Psoas muscle (tissue), 8 donors: ENCODE measurements around the gene STAB2. TPM values are rescaled to one million over a fixed set of nuclear protein-coding genes. Genes with fewer than 3 reads are reported as not detected.

Experiments
- ATAC-seq, 4 donors: fragments of 200-7000 bp; cut with Tn5 transposase; one replicate each; pipeline ENCODE4 v1.9.1; 2020; ENCODE audit warnings: moderate library complexity in 3 of 4, mild to moderate bottlenecking in 2 of 4
- DNase-seq, 2 donors: peaks; one replicate each; pipeline ENCODE4 v3.0.0-alpha.2; 2020
- H3K27ac ChIP-seq: fragments of 200-600 bp; one replicate; pipeline ENCODE4 v1.8.0; 2022
- H3K27me3 ChIP-seq, 3 donors: fragments of 200-600 bp in 1 of 3; one replicate each; pipeline versions ENCODE4 v1.6.1 to v1.8.0; 2013 to 2022; ENCODE audit warnings: low read length in 2 of 3, mild to moderate bottlenecking in 2 of 3, moderate library complexity in 1 of 3; ENCODE audit not compliant: insufficient read depth in 3 of 3
- H3K36me3 ChIP-seq, 2 donors: fragments of 200-600 bp in 1 of 2; one replicate each; pipeline versions ENCODE4 v1.6.1 to v1.8.0; 2013 to 2022; ENCODE audit warnings: low read depth in 1 of 2, mild to moderate bottlenecking in 1 of 2, moderate library complexity in 1 of 2; ENCODE audit not compliant: insufficient read depth in 1 of 2
- H3K4me1 ChIP-seq: fragments of 200-600 bp; one replicate; pipeline ENCODE4 v1.8.0; 2022
- H3K4me3 ChIP-seq: fragments of 200-600 bp; one replicate; pipeline ENCODE4 v1.8.0; 2022; ENCODE audit warnings: mild to moderate bottlenecking
- H3K9me3 ChIP-seq: fragments of 200-600 bp; one replicate; pipeline ENCODE4 v1.8.0; 2022
- WGBS, 3 donors: extraction: QIAGEN DNeasy Blood & Tissue Kit; methylation state at CpG; one replicate each; pipeline versions ENCODE4 v1.1.6 to v1.1.7; 2013; 5-methylcytosine and 5-hydroxymethylcytosine counted together
- intact Hi-C, 2 donors: fragments of 100-400 bp; cut with DNase I; formaldehyde crosslinking; loops; one replicate each; pipeline versions ENCODE4 v1.11.0 to v1.14.2; 2022
- polyA plus RNA-seq, 3 donors: library from polyadenylated mRNA; stranded (reverse); fragments of 200-250 nt; gene quantifications; one replicate each; pipeline ENCODE4 v1.2.3, GENCODE V29; 2013
- total RNA-seq, 4 donors: library from RNA; stranded (reverse); fragmentation: NEBNext Ultra II Directional in 2 of 4; extraction: Animal tissue kit (Norgen Biotek cat#: 25700) in 2 of 4; gene quantifications; one replicate each; pipeline versions ENCODE4 v1.2.1 to v1.2.4, GENCODE V29; 2021 to 2023
- TF ChIP-seq, protein P1 (sequence below): fragments of 200-600 bp; IDR thresholded peaks from one replicate; pipeline ENCODE4 v1.8.0; 2022; ENCODE audit warnings: antibody characterized with exemption
- donor health status: healthy with polysubstance abuse.
- donor health status: DM: no; HTN: no; CAD: no; lungs with moderate emphysema.
- donor health status: Bipolar disorder and iron deficiency.
- donor health status: healthy.
- donor health status: DM: yes; HTN: yes; CAD: no.
- donor health status: DM: no; HTN: no; CAD: no.
- donor health status: DM: no; HTN: no; CAD: no.
- donor health status: DM: yes; HTN: yes; CAD: no.

Gene STAB2
- total and polyA plus RNA-seq, 7 donors, result under 0.01 to 0.32 (median 0.06) TPM; not detected in 2

- WGBS, 3 donors, result 61 to 72% (median 62%) methylated on average over 10 of the region's 10 CpGs
- peak; percentile 77 to 95 (median 92) for ATAC-seq
- H3K27me3 ChIP-seq, result no peaks in the 10 kb centered on the region
Measured at GRCh38 chr12:103758310-103759089, 171.4 kb downstream of the STAB2 start.

GRCh38 chr12:103762473-103762872 is 175.4 kb downstream of the STAB2 start:
- Histone ChIP-seq H3K9me3 (no peaks in the 10 kb centered on the region), H3K36me3 (peaks cover 0 to 36% of the 10 kb centered on the region in 2 donors), H3K27ac (no peak overlapping the region), H3K4me3 (no peak overlapping the region), H3K4me1 (peaks cover 9% of the 10 kb centered on the region), H3K27me3 (no peaks in the 10 kb centered on the region)
- TF ChIP-seq, protein P1, sequence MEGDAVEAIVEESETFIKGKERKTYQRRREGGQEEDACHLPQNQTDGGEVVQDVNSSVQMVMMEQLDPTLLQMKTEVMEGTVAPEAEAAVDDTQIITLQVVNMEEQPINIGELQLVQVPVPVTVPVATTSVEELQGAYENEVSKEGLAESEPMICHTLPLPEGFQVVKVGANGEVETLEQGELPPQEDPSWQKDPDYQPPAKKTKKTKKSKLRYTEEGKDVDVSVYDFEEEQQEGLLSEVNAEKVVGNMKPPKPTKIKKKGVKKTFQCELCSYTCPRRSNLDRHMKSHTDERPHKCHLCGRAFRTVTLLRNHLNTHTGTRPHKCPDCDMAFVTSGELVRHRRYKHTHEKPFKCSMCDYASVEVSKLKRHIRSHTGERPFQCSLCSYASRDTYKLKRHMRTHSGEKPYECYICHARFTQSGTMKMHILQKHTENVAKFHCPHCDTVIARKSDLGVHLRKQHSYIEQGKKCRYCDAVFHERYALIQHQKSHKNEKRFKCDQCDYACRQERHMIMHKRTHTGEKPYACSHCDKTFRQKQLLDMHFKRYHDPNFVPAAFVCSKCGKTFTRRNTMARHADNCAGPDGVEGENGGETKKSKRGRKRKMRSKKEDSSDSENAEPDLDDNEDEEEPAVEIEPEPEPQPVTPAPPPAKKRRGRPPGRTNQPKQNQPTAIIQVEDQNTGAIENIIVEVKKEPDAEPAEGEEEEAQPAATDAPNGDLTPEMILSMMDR, result no peak
- intact Hi-C loops, result no loop called here
- WGBS, 3 donors, result 64 to 74% (median 70%) methylated on average over 5 of the region's 5 CpGs
- DNase-seq (no peak), ATAC-seq (no peak)

More at GRCh38 chr12:103758310-103759089, 171.4 kb downstream of the STAB2 start:
- intact Hi-C loops, result no loop called here
- DNase-seq, result peak in 1 of 2 donors; percentile 46
- Histone ChIP-seq H3K9me3 (no peaks in the 10 kb centered on the region), H3K4me3 (no peak overlapping the region), H3K4me1 (peaks cover 9% of the 10 kb centered on the region), H3K27ac (no peak overlapping the region), H3K36me3 (peaks cover 0 to 10% of the 10 kb centered on the region in 2 donors)
- TF ChIP-seq, protein P1, result no peak

DNA sequence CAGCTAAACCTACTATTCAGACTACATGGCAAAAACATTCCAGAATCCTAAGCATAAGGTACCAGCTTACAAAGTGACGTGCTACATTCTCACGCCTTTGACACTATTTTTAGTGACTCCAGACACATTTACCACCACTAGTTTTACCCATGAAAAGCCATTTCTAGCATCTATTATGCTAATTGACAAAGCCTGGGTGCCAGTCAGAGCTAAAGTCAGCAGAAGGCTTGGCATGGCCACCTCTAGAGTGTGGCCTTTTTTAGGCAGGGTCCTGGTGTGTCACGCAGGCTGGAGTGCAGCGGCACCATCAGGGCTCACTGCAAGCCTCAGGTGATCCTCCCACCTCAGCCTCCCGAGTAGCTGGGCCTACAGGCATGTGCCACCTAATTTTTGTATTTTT is 178.2 kb downstream of the STAB2 start:
- ATAC-seq (no peak), DNase-seq (no peak)
- H3K36me3 ChIP-seq, result peaks cover 0 to 36% of the 10 kb centered on the region in 2 donors
- WGBS, 3 donors, result 94 to 96% (median 95%) methylated on average over 5 of the region's 5 CpGs
- no peak overlapping the region for H3K4me3 ChIP-seq
- no peak overlapping the region for H3K27ac ChIP-seq
- TF ChIP-seq, protein P1, result no peak
- H3K27me3 ChIP-seq, result no peaks in the 10 kb centered on the region
- intact Hi-C loops, result no loop called here
- H3K9me3 ChIP-seq, result no peaks in the 10 kb centered on the region
- no peaks in the 10 kb centered on the region for H3K4me1 ChIP-seq

- Histone ChIP-seq H3K4me3 (no peak overlapping the region), H3K4me1 (no peaks in the 10 kb centered on the region), H3K36me3 (peaks cover 0 to 36% of the 10 kb centered on the region in 2 donors), H3K9me3 (no peaks in the 10 kb centered on the region), H3K27ac (no peak overlapping the region), H3K27me3 (no peaks in the 10 kb centered on the region)
- intact Hi-C loops, result no loop called here
- no peak for DNase-seq
- no peak for ATAC-seq
- TF ChIP-seq, protein P1, result no peak
- WGBS, 3 donors, result 86 to 92% (median 88%) methylated on average over 6 of the region's 6 CpGs
Measured at GRCh38 chr12:103766028-103766427, 179.0 kb downstream of the STAB2 start.
